ENCODE results near the gene HIPK2. TPM values are rescaled to one million over a fixed set of nuclear protein-coding genes. Genes with fewer than 3 reads are reported as not detected.
A peak's percentile ranks its signal among the peaks of the same experiment; 100 is the strongest.

HIPK2 gene
- total RNA-seq, 1 donor from 2014 or later, result 6.0 TPM

- DNase-seq (ENCODE audit: low spot score), result no peak
These were observed 41.7 kb downstream of the HIPK2 start for GRCh38 chr7:139735912-139736595.

DNA sequence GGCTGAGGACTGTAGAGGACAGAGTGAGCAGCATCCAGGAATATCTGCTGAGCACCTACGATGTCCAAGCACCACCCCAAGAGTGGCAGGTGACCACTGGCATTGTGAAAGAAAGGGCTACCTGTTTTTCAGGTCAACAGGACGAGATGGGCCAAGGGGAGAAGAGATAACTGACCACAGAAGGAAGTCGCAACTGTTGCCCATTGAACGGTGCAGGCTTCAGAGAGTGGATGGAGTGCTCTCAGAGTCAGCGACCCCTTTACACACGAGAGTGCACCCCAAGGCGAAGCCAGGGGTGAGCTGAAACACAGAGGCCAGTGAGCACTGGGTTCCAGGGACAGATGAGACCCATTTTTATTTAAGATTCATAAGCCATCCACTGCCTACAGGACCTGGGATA lies 42.3 kb downstream of the HIPK2 start:
- no peak for DNase-seq (ENCODE audit: low spot score)

- peak; percentile 69 for DNase-seq (ENCODE audit: low spot score)
These were observed 43.4 kb downstream of the HIPK2 start for GRCh38 chr7:139734395-139734794.

DNA sequence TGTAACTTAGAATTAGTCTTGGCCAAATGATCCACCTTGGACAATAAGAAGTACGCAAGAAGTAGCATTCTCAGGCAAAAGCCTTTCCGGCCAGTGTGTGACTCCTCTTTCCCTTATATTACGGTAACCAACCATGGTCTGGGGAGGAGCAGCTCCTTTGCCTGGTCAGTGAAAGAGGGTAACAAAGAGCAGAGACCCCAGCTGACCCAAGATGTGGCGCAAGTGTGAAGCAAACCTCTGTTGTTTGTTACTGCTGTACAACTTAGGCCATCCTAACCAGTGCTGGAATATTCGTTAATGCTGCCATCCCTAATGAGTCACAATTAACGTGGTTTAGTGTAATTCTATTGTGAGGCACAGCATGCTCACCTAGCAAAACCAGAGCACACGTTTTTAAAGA lies 44.0 kb downstream of the HIPK2 start:
- no peak for DNase-seq (ENCODE audit: low spot score)

DNA sequence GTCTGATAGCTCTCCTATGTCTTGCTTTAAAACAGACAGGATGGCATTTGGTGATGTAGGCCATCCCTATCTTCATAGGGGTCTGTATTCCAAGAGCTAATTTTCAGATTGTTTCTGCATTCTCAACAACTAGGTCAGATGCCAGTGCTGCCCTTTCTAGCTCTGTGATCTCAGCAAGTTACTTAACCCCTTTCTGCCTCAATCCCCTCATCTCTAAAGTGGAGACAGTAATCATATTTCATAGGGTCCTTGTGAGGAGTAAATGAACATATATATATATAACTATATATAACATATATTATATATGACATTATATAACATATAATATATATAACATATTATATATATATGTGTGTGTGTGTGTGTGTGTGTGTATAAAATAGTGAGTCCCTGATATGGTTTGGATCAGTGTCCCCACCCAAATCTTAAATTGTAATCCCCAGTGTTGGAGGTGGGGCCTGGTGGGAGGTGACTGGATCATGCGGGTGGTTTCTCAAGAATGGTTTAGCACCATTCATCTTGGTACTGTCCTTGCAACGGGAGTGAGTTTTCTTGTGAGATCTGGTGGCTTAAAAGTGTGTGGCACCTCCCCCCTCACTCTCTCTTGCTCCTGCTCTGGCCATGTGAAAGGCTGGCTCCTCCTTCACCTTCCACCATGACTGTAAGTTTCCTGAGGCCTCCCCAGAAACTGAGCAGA lies 45.2 kb downstream of the HIPK2 start:
- DNase-seq (ENCODE audit: low spot score), result no peak

DNA sequence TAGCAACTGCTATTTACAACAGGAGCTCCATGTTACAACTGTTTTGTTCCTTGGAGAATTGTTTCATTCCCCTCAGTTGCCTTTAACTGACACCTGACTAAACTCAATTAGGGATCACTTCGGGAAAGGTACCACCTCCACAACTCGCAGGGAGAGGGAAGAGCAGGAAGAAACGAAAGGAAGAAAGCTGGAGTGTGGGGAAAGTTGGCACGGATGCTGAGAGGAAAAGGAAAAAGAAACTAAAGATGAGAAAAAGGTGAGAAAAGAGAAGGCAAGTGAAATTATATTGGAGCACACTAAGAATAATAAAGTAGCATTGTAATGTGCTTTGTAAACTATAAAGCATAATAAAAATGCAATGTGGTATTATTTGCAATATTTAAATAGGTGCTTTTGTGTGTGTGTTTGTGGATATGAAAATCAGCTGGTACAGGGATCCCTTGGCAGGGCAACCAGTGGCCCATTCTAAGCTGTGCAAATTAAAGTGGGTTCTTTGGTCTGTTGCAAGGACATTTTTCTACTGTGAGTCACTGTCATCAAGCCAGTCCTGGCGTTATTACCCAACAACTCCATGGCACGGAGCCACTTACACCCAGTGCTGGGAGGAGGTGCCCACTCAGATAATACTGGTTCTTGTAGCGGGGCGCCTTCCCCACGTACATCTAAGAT lies 45.9 kb downstream of the HIPK2 start:
- peak; percentile 57 for DNase-seq (ENCODE audit: low spot score)

DNA sequence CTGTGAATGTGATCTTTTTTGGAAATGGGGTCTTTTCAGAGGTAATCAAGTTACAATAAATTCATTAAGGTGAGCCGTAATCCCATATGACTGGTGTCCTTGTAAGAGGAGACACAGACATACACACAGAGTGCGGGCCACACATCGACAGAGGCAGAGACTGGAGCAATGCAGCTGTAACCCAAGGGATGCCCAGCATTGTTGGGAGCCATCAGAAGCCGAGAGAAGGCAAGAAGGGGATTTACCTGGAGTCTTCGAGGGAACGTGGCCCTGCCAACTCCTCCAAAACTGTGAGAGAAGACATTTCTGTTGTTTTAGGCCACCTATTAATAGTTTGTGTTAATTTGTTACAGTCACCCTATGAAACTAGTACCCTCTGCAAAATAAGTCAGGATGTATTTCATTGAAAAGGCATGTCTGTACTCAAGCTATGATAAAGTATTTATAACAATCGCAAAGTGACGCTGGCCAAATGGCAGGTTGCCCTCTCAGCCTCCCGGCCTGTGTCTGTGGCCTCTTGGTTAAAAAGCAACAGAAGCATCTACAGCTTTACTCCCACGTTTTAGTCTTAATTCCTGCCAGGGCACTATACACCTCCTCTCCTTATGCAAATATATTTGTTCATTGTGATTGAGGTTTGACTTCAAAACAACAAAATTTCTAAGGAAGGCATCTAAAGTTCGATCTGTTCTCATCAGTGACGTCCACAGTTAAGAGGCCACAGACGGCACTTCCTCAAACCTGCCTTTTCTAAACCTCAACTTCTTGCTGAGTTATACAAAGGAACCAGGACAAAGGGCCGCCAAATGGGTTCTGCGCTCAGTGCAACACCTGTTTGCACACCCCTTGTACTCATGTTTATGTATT lies 46.8 kb downstream of the HIPK2 start:
- DNase-seq (ENCODE audit: low spot score), result no peak

DNA sequence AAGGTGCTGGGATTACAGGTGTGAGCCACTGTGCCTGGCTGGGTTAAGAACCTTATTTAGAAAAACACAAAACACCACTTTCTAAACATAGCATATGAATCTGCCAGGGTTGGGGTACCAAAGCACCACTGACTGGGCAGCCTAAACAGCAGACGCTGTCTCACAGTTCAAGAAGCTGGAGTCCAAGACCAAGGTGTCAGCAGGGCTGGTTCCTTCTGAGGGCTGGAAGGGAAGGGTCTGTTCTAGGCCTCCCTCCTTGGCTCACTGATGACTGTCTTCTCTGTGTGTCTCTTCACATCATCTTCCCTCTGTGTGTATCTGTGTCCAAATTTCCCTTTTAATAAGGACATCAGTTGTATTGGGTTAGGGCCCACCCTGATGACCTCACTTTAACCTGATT lies 49.6 kb downstream of the HIPK2 start:
- no peak for DNase-seq (ENCODE audit: low spot score)

DNA sequence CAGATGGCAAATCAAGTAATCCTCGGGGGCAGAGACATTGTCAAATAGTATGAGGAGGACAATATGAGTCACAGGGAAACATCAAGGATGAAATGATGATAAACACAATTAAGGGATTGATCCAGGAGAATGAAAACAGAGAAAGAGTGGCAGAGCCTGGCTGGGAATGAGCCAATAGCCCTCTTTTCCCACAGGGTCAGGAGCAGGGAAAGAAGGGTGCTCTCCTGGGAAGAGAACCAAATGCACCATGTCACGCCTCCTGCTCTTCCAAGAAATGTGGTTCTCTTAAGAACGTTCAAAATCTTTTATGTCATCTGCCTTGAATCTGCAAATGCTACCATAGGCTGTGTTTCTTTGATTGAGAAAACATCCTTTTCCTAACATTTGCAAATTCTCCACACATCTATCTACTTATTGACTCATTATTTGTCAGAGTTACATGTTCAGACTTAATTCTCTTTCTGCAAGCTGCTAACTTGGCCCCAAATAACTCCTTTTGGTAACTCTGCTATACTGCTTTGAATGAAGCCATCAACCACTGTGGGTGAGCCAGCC lies 50.6 kb downstream of the HIPK2 start:
- no peak for DNase-seq (ENCODE audit: low spot score)

GRCh38 chr7:139726485-139726869 lies 51.3 kb downstream of the HIPK2 start:
- no peak for DNase-seq (ENCODE audit: low spot score)

GRCh38 chr7:139725858-139726484 lies 51.8 kb downstream of the HIPK2 start:
- DNase-seq (ENCODE audit: low spot score), result no peak

DNA sequence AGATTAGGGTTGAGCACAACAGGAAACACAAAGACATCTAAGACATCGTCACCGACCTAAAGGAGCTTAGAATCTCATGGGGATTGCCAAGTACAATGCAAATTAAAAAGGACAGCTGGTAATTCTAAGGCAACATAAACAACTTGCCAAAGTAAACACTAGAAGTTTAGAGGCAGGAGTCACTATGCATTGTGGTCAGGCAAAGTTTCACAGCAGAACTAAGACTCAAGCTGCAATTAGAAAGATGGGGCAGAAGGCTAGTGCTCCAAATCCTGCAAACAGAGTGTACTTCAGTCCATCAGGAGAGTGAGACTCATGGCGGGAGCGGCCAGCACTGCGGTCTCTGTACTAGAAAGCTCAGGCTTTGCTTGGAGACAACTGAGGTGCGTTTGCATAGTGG lies 52.7 kb downstream of the HIPK2 start:
- no peak for DNase-seq (ENCODE audit: low spot score)

DNA sequence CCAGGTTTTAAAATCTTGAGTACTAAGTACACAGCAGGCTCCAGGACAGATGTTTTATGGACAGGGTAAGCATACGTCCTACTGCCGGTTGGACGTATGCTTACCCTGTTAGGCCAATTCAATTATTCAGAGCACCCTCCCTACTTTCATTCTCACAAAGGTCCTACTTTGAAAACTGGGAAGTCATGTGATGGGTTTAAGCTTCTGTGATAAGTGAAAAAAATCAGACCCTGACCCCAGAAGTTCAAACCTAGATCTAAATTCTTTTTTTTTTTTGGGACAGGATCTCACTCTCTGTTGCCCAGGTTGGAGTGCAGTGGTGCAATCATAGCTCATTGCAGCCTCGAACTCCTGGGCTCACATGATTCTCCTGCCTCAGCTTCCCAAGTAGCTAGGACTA lies 55.2 kb downstream of the HIPK2 start:
- no peak for DNase-seq (ENCODE audit: low spot score)

DNA sequence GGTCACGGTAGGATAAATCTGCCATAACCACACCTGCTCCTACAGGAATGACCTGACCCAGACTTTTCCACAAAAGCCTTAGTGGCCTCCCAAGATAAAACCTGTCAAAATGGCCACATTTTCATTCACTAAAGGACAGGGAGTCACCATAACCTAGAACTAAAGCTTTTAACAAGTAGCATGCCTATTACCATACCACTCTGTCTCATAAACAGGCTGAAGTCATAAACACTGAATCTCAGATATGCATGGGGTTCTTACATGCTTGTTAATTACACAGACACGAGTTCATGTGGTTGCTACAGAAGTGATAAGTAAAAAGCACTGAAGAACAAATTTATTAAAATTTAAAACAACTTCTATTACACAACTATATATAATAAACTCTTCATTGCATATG lies 56.0 kb downstream of the HIPK2 start:
- DNase-seq (ENCODE audit: low spot score), result no peak

GRCh38 chr7:139721417-139721816 lies 56.4 kb downstream of the HIPK2 start:
- DNase-seq (ENCODE audit: low spot score), result no peak

DNA sequence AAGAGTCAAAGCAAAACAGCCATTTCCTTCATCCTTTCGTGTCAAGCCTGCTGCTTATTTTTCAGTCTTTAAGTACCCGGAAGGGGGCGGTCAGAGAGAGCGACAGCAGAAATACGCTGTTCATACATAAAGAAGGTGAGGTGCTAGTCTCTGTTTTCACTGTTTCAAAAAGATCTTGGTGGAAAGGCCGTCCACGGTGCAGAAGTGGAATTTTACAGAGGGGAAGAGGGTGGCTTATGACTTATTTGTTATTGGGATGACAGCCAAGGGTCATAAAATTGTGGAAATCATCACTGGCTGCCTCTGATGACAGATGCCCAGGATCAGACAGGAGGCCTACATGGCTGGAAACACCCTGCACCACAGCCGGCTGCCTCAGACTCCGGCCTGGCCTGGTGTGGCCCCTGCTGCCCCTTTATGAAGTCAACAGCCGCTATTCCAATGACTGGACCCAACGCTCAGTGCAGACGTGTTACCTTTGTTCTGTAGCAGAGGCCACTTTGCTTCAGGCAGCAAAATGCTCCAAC lies 57.0 kb downstream of the HIPK2 start:
- DNase-seq (ENCODE audit: low spot score), result peak; percentile 56

DNA sequence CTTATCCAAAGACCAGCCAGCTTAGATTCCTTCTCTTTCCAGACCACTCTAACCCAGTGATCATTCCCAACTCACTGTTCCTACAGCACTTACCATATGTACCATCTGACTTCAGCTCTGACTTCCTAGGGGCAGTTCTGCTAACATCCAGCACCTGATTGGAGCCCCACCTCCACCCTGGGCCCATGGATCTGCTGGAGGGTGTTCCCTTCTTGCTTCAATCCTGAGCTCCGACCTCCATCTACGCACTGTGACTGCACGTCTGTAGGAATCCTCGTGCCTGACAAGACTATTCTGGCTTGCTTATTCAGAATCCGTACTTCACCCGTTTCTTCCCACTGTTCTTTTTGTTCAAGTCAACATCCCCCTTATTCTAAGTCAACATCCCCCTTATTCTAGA lies 57.6 kb downstream of the HIPK2 start:
- DNase-seq (ENCODE audit: low spot score), result no peak

- DNase-seq (ENCODE audit: low spot score), result no peak
These were observed 58.9 kb downstream of the HIPK2 start for GRCh38 chr7:139718859-139719258.

- DNase-seq (ENCODE audit: low spot score), result no peak
These were observed 59.7 kb downstream of the HIPK2 start for GRCh38 chr7:139718141-139718540.

DNA sequence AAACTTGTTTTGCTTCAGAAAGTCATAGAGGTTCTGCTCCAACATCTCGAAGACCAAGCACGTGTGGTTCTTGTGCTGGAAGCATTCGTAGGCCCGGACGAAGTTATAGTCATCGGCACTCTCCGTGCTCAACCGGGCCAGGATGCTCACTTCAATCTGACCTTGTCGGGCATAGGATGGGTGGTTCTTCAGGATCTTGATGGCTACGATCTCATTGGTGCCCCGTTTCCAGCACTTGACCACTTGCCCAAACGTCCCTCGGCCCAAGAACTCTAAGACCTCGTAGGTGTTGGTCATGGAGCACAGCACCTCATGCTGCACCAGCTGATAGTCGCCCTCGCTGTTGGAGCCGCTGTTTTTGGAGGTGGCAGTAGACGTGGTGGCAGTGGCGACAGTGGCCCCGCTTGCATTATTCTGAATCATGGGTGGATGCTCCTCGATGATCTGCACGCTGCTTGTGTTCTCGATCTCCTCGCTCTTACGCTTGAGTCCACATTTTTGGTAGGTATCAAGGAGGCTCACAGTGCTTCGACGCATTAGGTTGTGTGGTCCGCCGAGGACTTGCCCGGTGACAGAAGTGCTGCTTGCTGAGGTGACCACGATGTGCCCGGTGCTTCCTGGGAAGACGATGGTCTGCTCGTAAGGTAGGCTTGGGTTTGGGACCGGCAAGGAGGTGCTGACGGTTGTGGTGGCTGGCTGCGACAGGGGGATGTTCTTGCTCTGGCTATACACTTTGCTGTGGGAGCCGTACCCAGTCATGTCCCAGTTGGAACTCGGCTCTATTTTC lies 61.4 kb downstream of the HIPK2 start:
- no peak for DNase-seq (ENCODE audit: low spot score)

All from umbilical cord (tissue), 2 donors.